Cardiac septum (tissue), 1 donor: ENCODE data around the gene CHCHD3. TPM values are rescaled to one million over a fixed set of nuclear protein-coding genes. Genes with fewer than 3 reads are reported as not detected.

Experiments
- DNase-seq: peaks from one replicate; pipeline ENCODE4 v3.0.0-alpha.2; 2020; ENCODE audit warnings: low spot score
- intact Hi-C: fragments of 100-400 bp; cut with DNase I; formaldehyde crosslinking; loops from one replicate; pipeline ENCODE4 v1.14.0; 2022
- total RNA-seq: library from RNA; stranded (reverse); fragmentation: NEBNext Ultra II Directional; extraction: Animal tissue kit (Norgen Biotek cat#: 25700); gene quantifications from one replicate; pipeline ENCODE4 v1.2.1, GENCODE V29; 2021
- donor health status: DM: no; HTN: no; CAD: no.

Gene CHCHD3
- total RNA-seq, 1 donor from 2014 or later: 138 TPM

- no peak for DNase-seq
- intact Hi-C loops: no loop called here
Observed at GRCh38 chr7:133019590-133019989, 62.3 kb downstream of the CHCHD3 start.

GRCh38 chr7:133016604-133017003 is 65.3 kb downstream of the CHCHD3 start:
- intact Hi-C loops: no loop called here
- DNase-seq: no peak

DNA sequence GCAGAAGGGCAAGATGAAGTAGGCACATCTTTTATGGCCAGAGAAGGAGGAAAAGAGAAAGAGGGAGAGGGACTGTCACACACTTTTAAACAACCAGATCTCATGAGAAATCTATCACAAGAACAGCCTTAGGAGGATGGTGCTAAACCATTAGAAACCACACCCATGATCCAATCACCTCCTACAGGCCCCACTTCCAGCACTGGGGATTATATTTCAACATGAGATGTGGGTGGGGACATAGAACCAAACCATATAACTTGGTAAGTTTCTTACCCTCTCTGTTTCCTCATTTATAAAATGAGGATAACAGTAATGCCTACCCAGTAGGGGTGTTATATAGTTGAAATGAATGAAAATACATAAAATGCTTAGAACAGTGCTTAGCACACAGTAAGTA is 66.0 kb downstream of the CHCHD3 start:
- intact Hi-C loops: no loop called here
- DNase-seq: no peak

- intact Hi-C loops: no loop called here
- no peak for DNase-seq
Observed at GRCh38 chr7:133011746-133012145, 70.1 kb downstream of the CHCHD3 start.

- intact Hi-C loops: no loop called here
- no peak for DNase-seq
Observed at GRCh38 chr7:133009426-133010252, 72.3 kb downstream of the CHCHD3 start.

GRCh38 chr7:133007961-133008360 is 73.9 kb downstream of the CHCHD3 start:
- intact Hi-C loops: no loop called here
- no peak for DNase-seq

- DNase-seq: no peak
- intact Hi-C loops: no loop called here
Observed at GRCh38 chr7:133003052-133003910, 78.6 kb downstream of the CHCHD3 start.

DNA sequence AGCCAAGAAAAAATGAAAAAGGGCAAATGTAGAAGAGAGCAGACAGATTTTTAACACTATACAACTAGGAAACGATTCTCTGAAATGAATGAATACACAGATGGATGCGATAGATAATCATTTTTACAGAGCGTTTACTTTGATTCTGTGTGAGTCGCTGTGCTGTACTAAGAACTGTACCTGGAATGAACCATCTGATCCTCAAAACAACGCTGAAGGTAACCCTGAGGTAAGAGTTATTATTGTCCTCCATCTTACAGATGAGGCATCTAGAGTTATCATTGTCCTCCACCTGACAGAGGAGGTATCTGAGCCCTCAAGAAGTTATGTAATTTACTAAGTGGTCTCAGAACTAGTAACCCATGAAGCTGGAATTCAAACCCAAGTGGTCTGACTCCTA is 80.2 kb downstream of the CHCHD3 start:
- intact Hi-C loops: no loop called here
- DNase-seq: no peak

DNA sequence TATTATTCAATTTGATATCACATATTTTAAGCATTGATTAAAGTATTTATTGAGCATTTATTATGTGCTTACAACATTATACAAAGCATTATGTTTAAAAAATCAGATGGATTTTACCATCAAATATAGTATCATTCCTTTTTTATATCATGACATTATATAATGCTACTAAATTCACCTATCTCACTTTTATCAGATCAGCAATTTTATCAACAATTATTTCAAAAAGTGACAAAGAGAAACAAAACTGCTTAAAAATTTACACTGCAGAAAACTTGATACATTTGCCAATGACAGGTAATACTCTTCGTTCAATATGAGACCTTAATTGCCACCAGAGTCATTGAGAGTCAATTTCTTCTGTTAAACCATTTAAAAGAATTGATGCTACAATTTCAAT is 82.0 kb downstream of the CHCHD3 start:
- intact Hi-C loops: no loop called here
- no peak for DNase-seq

DNA sequence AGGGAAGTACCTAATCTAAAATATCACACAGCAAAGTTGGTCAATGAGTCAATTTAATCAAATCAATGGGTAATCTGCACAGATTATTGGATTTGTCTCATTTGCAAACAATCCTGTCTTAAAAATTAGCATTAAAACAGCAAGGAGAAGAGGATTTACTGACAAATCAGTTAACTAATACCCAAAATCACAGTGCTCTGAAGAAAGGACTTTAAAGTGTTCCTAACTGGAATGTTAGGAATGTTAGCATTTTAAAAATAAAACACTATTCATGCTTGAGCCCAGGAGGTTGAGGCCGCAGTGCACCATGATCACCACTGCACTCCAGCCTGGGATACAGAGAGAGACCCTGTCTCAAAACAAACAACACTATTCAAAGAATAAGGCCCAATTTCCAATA is 83.1 kb downstream of the CHCHD3 start:
- intact Hi-C loops: no loop called here
- no peak for DNase-seq

- intact Hi-C loops: no loop called here
- no peak for DNase-seq
Observed at GRCh38 chr7:132997505-132997904, 84.4 kb downstream of the CHCHD3 start.

DNA sequence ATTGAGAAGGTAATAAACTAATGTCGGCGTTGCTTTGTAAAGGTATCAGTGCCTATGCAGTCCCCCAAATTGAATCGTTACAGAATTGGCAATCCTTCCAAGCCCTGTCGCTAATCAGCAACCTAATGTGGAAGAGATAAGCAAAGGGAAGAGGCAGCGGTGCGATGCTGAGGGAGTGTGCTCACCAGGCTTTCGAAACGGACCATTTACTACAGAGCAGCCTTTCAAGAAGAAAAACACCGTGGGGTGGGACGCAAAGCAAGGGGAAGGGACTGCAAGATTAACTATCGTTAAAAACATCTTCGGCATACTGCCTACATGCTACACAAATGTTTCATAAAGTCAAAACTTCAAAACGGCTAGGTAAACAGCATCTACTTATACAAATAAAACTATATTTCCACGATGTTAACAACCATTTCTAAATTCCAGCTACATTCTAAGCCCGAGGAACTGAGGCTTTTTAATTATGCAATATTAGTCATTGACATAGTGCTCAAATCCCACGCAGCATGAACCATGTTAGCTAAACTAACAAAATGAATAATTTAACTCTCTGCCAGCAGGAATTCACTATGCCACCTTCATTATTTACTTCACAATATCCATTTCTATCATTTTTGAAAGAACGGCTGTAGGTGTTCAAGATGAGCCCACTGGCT is 85.2 kb downstream of the CHCHD3 start:
- intact Hi-C loops: no loop called here
- no peak for DNase-seq

DNA sequence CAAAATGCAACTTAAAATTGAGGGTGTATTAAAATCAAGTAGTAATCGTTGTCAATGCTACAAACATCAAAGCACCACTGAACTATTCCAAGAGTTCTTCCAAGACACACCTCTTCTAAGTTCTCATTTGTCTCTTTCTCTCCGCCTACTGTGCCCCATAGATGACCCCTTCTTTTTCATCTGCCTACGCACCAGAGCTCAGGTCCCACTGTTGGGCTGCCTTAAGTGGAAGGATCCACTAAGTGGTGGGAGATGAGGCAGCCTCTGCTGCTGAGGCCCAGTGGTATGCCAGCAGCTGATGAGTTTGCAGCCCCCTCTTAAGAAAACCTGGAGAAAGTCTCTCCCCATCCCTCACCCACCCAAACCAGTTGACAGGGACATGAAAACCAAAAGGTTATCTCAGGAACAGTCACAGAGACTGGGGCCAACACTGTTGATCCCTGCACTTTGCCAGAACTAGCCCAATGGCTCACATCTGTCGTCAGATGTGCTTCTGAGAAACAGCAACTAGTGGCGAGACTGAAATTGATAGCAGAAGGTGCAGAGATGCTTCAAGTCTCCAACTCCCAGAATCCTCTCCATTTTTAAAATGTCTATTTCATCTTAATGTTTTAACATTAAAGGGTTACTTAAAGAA is 88.4 kb downstream of the CHCHD3 start:
- intact Hi-C loops: no loop called here

DNA sequence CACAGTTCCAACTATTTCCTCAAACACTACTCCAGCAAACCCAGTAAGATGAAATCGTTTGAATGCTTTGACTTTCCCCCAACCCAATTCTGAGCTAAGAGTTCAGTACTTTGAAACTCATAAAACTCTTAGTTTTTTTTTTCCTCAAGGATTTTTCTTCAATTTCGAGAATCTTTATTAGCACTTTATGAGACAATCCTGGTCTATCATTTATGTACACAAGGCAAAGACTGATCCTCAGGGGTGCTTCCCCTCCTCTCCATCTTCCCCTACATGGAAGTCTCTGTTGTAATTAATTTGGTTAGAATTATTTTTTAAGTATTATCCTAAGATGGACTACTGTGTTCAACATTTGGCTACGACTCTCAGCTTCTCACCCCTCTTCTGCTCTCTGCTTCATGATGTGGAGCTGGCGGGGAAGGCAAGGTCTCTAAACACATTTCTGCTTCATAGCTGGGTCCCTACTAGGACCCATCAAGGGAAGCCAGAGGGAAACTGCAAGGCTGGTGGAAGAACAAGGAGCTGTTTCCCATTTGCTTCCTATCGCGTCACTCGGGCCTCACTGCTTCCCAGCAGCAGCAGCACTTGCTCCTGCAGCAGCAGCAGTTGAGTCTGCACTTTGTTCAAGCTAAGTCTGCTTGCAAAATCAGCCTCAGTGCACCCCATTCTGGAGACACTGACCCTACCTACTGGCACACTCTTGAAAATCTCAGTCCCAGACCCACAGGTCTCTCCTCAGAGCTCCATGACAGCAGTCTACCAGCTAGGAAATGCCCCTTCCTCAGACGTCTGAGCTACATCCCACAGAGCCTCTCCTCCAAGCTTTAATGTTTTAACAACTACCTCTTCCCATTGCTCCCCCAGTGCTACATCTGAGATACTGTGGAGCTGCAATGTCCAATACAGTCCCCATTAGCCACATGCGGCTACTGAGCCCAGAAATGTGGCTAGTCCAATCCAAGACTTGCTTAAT is 90.0 kb downstream of the CHCHD3 start:
- intact Hi-C loops: no loop called here
- DNase-seq: no peak

More for the DNA sequence above, 88.4 kb downstream of the CHCHD3 start:
- no peak for DNase-seq

- intact Hi-C loops: no loop called here
- DNase-seq: no peak
Observed at GRCh38 chr7:132988117-132988516, 93.8 kb downstream of the CHCHD3 start.

GRCh38 chr7:132980402-132980801 is 101.5 kb downstream of the CHCHD3 start:
- no peak for DNase-seq
- intact Hi-C loops: no loop called here

DNA sequence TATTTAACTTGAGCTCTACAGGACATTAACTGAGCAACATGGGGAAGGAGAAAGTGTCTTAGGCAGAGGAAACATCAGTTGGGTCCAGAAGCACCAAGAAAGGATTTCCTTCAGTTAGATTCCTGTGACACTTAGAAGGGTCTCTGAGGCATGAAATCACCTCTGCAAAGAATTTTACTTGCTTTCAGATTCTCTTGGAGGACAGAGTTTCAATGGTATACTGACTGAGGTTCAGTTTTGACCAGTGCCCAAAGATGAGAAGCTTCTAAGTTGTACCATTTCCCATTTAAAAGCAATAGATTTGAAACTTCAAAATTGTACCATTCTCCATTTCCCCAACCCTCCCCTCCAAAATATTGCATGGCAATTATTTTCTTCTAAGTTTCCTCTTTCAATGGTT is 102.4 kb downstream of the CHCHD3 start:
- intact Hi-C loops: no loop called here
- DNase-seq: no peak

GRCh38 chr7:132977234-132977633 is 104.7 kb downstream of the CHCHD3 start:
- intact Hi-C loops: no loop called here
- no peak for DNase-seq

- intact Hi-C loops: no loop called here
Observed at GRCh38 chr7:132972745-132973144, 109.1 kb downstream of the CHCHD3 start.

More at GRCh38 chr7:132972745-132973144, 109.1 kb downstream of the CHCHD3 start:
- no peak for DNase-seq
